GM11168 (cell line): Measurements from ENCODE around the gene ALDH3A1.

Experiments used
- in situ Hi-C: fragments of 300-500 bp; cut with MboI; formaldehyde crosslinking; loops from one replicate; pipeline ENCODE4 v1.12.0; 2022; ENCODE audit warnings: low sequenced_read_pairs; ENCODE audit not compliant: unreplicated experiment

Gene ALDH3A1

DNA sequence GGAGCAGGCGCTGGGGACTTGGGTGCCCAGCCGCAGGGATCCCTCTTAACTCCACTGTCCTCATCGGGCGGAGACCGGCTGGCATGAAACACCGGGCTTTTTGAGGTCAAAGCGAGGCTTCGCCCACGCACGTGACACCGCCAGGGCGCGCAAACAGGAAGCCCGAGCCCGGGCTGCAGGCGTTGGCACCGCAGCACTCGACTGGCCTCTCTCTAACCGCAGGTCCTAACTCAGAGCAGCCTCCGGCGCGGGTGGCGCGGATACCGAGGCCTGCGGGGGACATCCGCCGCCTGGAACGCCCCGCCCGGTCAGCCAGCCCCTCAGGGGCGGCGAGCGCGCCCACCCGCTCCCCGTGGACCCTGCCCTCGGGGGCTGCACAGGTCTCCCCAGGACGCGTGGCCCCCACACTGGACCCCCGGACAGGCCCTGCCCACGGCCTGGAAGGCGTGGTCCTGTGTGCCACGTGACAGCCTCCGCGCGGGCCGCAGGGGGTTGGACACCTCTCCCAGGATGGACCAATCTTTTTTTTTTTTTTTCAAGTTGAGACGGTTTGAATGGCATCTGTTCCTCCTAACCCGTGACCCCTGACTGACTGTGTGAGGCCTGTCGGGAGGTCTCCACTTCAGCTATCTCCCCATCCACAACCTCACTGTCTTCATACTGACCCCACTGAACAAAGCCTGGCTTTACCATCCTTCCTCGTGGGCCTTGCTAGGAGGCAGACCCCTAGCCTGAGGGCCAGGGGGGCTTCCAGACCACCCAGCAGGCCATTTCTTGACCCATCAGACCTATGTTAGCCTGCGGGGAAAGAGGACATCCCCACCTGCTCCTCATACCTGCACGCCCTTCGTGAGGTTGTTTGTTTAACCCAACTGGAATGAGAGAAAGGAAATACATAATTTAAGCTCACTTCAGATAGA, 23.3 kb downstream of the ALDH3A1 start:
- in situ Hi-C loops: no loop called here

DNA sequence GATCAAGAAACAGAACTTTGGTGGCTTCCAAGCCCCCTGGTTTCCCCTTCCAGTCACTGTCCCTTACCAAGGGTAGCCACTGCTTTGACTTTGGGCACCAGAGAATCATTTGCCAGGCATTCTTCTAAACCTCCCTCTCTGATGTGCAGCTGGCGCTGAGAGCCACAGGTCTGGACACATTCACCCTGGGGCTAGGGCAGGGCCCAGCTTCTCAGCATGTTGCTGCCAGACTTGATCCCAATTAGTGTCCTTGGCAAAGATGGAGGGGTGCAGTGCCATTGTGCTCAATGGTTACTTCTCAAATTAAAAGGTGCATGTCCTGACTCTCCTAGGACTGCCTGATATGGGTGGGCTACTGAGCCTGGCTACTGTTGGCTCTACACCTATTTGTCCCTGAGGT, 24.1 kb downstream of the ALDH3A1 start:
- in situ Hi-C loops: no loop called here

- in situ Hi-C loops: no loop called here
Observed at GRCh38 chr17:19720631-19721426, 27.3 kb downstream of the ALDH3A1 start.

DNA sequence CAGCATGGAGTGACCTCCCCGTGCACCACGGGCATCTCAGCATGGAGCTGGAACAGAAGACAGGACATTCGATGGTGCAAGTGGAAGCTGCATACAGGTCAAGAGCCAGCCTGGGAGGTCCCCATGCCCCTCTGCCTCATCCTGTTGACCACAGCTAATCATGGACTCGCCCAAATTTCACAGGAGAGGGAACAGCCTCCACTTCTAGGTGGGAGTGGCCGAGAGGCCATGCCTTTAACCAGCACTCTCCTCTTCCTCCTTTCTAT, 28.0 kb downstream of the ALDH3A1 start:
- in situ Hi-C loops: no loop called here

DNA sequence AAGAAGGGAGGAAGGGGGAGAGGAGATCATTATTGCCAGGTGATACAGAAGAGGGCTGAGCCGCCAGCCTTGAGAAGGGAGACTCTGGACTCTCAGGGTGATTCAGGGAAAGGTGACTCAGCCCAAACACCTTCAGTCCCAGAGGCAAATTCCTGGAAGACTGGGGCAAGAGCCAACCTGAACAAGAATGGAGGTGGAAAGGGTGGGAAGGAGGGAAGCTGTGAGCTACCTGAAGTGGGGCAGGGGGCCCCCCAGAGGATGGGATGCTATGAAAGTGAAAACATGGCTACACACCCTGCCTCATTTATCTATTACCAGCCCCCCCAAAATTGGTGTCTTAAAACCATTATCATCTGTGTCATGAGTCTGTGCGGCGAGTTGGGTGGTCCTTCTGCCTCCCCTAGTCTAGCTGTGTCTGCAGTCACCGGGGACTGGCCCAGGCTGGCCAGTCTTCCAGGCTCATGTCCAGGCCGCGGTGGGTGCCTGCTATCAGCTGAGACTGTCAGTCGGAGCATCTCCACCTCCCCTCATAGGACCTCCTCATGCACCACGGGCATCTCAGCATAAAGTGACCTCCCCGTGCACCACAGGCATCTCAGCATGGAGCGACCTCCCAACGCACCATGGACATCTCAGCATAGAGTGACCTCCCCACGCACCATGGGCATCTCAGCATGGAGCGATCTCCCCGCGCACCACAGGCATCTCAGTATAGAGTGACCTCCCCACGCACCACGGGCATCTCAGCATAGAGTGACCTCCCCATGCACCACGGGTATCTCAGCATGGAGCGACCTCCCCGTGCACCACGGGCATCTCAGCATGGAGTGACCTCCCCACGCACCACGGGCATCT, 28.5 kb downstream of the ALDH3A1 start:
- in situ Hi-C loops: no loop called here

DNA sequence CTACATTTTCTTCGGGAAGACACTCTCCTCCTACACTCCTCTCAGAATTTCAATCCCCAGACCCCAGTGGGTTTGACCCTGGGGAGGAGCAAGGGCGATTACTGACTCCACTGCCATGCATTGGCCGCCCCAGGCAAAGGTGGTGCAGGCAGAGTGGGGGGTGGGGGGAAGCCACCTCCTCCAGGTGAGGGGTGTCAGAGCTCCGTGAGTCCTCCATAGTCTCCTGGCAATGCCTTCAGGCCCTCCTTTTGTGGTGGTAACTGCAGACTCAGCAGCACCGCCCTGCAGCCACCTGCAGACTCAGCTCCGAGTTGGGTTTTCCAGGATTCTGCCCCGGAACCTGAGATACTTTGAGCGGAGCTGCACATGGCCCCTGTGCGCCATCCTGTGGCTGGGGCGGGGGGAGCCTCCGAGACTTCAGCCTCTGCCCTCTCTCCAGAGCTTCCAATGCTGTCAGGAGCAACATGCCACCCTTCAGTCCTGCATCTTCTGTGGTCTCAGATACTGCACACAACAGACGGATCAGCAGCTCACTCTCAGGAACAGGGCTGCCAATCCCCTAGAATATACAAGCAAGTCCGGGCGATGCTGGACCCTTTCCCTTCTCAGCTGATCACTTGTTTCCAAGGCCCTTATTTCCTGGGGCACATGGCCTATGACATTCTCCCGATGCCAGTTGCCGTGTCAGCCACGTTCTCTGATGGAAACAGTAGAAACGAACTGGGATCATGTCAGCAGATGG, 29.3 kb downstream of the ALDH3A1 start:
- in situ Hi-C loops: no loop called here

DNA sequence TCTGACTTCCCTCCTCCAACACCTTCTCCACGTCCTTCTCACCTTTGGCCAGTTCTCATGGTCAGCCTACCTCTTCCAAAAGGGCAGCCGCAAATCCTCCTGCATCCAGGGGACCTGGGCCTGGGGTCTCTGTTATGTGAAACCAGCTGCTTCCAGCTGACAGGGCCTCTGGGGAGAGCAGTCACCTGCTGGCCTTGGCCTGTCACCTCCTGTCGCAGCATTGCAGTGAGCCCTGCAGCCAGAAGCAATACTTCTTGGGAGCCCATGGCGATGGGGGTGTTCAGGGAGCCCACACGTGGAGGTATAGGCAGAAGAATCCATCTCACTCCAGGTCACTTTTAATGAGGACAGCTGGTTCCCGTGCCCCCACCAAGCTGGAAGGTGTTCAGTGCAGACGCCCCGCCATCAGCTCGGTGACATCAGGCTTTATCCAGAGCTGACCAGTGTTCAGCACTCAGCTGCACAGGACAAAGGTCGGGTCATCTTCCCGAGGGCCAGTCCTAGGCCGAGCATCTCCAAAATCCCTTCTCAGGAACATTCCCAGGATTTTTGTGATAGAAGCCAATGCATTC, 30.0 kb downstream of the ALDH3A1 start:
- in situ Hi-C loops: no loop called here

- in situ Hi-C loops: no loop called here
Observed at GRCh38 chr17:19717411-19717908, 30.6 kb downstream of the ALDH3A1 start.

- in situ Hi-C loops: no loop called here
Observed at GRCh38 chr17:19717031-19717360, 31.1 kb downstream of the ALDH3A1 start.

DNA sequence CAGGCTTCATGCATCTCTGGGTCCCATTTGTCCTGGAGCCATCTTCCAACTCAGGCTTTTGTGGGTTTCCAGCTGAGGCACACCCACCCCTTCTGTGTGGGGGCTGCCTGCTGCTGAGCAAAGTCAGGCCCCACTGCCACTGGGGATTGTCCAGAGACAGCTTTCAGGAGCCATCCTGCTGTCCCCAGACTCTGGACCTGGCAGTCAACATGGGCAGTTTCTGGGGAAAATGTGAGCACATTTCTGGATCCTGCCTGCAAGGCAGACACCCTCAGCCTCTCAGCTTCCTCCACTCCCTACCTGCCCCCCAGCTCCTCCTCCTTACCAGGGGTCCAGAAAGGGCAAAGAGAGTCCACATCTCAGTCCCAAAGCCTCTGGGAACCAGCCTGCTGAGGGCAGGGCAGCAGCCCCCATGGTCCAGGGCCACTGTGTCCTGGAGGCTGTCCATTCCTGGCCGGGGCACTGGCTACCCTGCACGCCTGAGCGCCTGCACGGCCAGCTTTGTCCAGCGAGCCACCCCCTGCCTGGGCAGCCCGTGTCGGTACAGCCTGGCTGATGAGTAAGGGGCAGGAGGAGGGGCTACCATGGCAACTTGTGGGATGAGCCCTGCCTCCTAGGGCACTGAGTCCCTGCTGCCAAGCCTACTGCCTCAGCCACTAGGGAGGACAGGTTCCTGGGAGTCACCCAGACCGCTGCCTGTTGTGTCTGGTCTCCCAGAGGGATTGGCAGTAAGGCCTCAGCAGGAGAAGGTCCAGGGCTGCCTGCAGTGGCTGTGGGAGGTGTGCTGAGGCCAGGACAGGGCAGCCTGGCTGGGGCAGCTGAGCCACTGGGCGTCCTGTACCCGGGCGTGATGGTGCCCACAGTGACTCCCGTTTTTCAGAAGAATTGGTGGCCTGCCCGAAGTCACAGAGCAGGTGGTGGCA, 31.7 kb downstream of the ALDH3A1 start, which contains the start of gene SLC47A2:
TSS of gene SLC47A2 (minus strand) at position 477 of the 923 bp plus-strand sequence. CDS start at position 448, 29 bp downstream.
- in situ Hi-C loops: no loop called here

DNA sequence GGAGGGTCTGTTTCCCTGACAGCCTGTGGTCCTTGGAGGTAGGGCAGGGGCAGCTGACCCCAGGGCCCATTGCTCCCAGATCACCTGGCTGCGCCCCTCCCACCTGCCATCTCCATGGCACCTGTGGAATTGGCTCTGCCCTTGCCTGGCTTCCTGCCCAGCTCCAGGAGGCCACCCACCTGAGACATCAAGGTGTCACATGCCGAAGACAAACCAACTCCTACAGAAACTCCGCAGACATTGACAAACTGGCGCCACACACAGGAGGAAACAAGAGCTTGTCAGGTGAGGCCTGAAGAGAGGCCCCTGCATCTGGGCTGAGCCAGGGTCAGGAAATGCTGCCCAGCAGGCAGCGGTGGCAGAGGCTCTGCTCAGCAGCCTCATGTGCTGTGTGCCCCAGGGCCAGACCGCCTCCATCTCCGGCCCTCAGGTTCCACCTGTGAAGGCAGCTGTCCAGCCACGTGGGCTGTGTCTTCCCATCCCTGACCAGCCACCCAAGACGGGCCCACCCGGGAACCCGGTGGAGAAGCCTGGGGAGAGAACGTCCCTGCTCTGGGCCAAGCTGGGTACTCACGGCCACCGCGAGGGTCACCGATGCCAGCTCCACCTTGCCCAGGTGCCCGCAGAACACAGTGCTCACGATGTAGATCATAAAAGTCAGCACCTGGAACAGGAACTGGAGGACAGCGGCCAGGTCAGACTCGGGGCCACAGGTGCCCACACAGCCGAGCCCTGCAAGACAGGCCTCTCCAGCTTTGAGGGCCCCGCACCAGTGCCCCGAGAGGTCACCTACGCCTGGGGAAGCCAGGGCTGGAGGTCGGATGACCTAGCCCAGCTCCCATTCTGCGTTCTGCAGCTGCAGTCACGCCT, 33.3 kb downstream of the ALDH3A1 start:
- in situ Hi-C loops: no loop called here

DNA sequence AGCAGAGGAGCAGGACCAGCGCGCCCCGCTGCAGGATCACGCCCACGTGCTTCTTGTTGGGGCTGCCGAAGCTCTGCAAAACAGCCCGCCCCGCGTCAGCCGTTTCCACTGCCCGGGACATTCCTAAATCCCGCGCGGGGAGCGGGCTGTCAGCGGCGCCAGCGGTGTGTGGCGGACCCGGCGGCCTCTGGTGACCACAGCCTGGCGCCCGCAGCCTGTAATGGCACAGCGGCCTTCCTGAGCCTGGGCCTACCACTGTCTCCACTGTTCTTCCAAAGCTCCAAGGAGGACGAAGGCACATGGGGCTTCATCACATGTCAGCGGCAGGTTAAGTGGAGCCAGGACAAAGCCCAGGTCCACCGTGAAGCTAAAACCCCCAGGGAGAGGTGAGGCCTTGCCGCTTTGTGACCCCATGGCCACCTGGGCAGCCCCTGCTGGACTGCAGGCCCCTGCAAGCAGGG, 34.2 kb downstream of the ALDH3A1 start:
- in situ Hi-C loops: no loop called here

DNA sequence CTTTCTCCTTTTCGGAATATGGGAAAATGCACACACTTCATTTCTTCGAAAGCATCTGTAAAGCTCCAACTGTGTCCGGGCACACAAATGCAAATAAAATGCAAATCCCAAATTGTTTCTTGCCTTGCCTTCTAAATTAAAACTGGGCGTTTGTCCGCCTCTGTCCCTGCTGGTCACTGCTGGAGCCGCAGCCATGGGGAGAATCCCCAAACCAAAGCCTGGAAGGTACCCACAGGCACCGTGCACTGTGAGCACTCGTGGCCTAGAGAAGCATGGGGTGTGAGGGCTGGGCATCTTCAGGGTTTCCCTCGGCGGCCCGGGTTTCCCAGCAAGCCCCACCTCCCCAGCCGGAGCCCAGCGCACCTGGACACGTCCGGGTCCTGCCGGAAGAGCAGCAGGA, 34.6 kb downstream of the ALDH3A1 start:
- in situ Hi-C loops: no loop called here

DNA sequence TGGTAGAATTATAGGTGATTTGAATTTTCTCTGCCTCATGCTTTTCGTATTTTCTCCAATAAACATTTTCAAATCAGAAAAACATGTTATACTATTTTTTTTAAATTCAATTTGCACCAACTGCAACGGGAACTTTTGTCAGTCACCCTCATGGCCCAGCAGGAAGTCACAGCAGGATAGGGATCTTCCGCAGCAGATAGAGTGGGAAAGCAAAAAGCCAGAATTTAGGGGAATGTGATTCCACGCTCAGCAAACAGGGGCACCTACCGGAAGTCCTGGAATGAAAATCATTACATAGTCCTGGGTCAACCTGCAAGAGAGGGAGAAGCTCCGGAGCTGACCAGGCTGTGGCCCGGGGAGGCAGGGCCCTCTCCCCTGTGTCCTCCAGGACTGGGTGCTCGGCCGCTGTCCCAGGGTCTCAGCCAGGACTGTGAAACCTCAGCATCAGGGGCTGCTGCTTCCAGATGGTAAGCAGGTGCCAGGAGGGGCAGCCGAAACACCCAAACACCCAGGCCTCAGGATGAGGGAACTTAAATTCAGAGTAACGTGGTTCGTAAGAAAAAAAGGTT, 35.6 kb downstream of the ALDH3A1 start:
- in situ Hi-C loops: no loop called here

- in situ Hi-C loops: no loop called here
Observed at GRCh38 chr17:19709841-19710240, 38.3 kb downstream of the ALDH3A1 start.

- in situ Hi-C loops: no loop called here
Observed at GRCh38 chr17:19708431-19709175, 39.5 kb downstream of the ALDH3A1 start.
